Neural crest cell (in vitro differentiated cells): ENCODE data around the gene APBA2. TPM values are rescaled to one million over a fixed set of nuclear protein-coding genes. Genes with fewer than 3 reads are reported as not detected.

Source experiments
- DNase-seq: peaks from one replicate; pipeline ENCODE4 v3.0.0; 2021; ENCODE audit warnings: low read depth, mixed read lengths, low spot score
- H3K27ac Mint-ChIP-seq: one replicate; pipeline ENCODE4 v1.8.0; 2021; ENCODE audit warnings: mild to moderate bottlenecking, mixed read lengths; ENCODE audit not compliant: unreplicated experiment
- H3K27me3 Mint-ChIP-seq: 2 replicates; pipeline ENCODE4 v1.8.0; 2021; ENCODE audit warnings: low read depth, mild to moderate bottlenecking, mixed read lengths
- H3K36me3 Mint-ChIP-seq: 2 replicates; pipeline ENCODE4 v1.8.0; 2021; ENCODE audit warnings: low read depth, mild to moderate bottlenecking, mixed read lengths
- H3K4me1 Mint-ChIP-seq: 2 replicates; pipeline ENCODE4 v1.8.0; 2021; ENCODE audit warnings: mixed read lengths
- H3K4me3 Mint-ChIP-seq: one replicate; pipeline ENCODE4 v1.8.0; 2021; ENCODE audit warnings: mild to moderate bottlenecking, mixed read lengths
- H3K9me3 Mint-ChIP-seq: 2 replicates; pipeline ENCODE4 v1.8.0; 2021; ENCODE audit warnings: mixed read lengths
- total RNA-seq: library from RNA; stranded (reverse); gene quantifications from 2 replicates; pipeline ENCODE4 v1.2.1, GENCODE V29; 2021
- TF ChIP-seq, protein P1 (sequence below): fragments of 200-600 bp; sonication (generic); conservative IDR thresholded peaks from 2 replicates; pipeline ENCODE4 v1.5.0; 2021; ENCODE audit warnings: antibody characterized with exemption, mild to moderate bottlenecking

Gene APBA2
- total RNA-seq, 1 donor from 2014 or later: 79.9 TPM

DNA sequence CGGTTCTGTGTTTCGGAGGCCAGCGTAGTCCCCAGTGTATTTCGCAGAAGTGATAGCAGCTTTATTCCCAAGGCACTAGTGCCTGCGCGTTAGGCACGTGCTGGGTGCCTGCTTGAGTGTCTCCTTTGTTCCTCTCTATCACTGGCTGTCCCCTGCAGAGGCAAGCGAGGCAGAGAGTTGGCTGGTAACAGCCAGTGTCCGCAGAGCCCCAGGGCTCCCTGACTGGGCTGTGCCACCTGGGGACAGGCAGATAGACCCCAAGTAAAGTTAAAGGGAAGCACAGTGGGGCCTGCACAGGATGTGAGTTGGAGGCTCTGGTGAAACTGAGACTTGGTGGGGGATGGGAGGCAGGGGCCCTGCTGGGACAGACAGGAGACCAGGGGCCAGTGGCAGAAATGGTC is 50.7 kb downstream of the APBA2 start:
- no peak for DNase-seq
- Mint-ChIP-seq H3K4me3 (no peak overlapping the region), H3K27me3 (no peaks in the 10 kb centered on the region), H3K9me3 (peaks cover 3% of the 10 kb centered on the region), H3K4me1 (peaks cover 44% of the 10 kb centered on the region), H3K27ac (peak overlapping the region; percentile 57), H3K36me3 (peaks cover 20% of the 10 kb centered on the region)
- TF ChIP-seq, protein P1, sequence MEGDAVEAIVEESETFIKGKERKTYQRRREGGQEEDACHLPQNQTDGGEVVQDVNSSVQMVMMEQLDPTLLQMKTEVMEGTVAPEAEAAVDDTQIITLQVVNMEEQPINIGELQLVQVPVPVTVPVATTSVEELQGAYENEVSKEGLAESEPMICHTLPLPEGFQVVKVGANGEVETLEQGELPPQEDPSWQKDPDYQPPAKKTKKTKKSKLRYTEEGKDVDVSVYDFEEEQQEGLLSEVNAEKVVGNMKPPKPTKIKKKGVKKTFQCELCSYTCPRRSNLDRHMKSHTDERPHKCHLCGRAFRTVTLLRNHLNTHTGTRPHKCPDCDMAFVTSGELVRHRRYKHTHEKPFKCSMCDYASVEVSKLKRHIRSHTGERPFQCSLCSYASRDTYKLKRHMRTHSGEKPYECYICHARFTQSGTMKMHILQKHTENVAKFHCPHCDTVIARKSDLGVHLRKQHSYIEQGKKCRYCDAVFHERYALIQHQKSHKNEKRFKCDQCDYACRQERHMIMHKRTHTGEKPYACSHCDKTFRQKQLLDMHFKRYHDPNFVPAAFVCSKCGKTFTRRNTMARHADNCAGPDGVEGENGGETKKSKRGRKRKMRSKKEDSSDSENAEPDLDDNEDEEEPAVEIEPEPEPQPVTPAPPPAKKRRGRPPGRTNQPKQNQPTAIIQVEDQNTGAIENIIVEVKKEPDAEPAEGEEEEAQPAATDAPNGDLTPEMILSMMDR: no peak

DNA sequence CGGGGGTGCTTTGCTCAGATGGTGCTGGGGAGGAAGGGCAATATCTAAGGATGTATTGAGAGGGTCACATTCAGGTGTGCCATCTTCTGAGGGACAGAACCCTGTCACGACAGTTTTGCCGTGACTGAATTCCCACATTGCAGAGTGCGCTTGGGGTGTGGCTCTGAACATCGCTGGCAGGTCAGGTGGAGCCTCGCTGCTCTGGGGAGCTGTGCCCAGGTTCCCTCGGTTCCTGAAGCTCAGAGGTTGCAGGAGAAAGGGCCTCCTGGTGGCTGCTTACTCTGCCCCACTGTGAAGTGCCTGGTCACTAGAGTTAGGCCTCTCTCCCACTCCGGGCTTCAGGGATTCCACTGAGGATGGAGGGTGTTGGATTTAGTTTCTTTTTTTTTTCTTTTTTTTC is 51.5 kb downstream of the APBA2 start:
- Mint-ChIP-seq H3K4me1 (peaks cover 44% of the 10 kb centered on the region), H3K9me3 (peaks cover 3% of the 10 kb centered on the region), H3K27ac (peak overlapping the region; percentile 27), H3K36me3 (peaks cover 22% of the 10 kb centered on the region), H3K27me3 (no peaks in the 10 kb centered on the region), H3K4me3 (no peak overlapping the region)
- TF ChIP-seq, protein P1: no peak
- DNase-seq: no peak

DNA sequence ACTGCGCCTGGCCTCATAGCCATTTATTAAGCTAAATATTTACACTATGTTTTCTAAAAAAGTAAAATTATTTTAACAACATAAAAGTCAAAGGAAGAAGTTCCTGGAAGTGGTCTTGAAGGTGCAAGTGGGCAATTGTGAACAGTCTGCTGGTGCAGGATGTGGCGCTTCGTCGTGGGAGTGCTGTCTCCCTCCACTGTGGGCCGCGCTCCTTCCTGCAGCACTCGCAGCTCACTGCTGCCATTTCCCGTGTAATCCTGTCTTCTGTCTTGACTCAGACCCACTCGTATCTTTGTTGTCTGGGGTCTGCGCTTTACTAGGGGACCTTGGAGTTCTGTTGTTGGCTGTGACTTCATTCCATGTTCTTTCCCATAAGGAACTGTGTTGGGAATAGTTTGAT is 56.3 kb downstream of the APBA2 start:
- peak overlapping the region; percentile 73 for H3K27ac Mint-ChIP-seq
- no peaks in the 10 kb centered on the region for H3K27me3 Mint-ChIP-seq
- TF ChIP-seq, protein P1: no peak
- H3K9me3 Mint-ChIP-seq: peaks cover 4% of the 10 kb centered on the region
- H3K4me1 Mint-ChIP-seq: peaks cover 8% of the 10 kb centered on the region
- no peak for DNase-seq
- H3K36me3 Mint-ChIP-seq: peaks cover 30% of the 10 kb centered on the region
- no peak overlapping the region for H3K4me3 Mint-ChIP-seq

DNA sequence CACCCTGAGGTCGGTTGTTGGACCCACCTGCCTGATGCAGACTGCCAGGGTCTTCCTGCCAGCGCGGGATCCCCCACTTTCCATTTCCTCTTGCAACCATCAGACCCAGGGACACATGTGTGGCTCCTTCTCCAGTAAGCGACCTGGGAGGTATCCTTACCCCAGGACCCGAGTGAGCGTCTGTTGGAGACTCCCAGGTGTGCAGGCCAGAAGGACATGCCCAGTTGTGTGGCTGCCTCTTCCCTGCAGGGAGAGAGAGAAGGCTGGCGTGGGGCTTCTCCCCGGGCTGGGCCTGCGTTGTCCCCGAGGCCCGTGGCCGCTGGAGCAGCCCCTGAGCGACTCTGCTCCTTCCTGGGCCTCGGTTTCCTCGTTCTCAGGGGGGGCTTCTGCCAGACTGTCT is 56.8 kb downstream of the APBA2 start:
- peaks cover 30% of the 10 kb centered on the region for H3K36me3 Mint-ChIP-seq
- peaks cover 4% of the 10 kb centered on the region for H3K9me3 Mint-ChIP-seq
- no peak for DNase-seq
- no peak overlapping the region for H3K4me3 Mint-ChIP-seq
- TF ChIP-seq, protein P1: no peak
- H3K27me3 Mint-ChIP-seq: no peaks in the 10 kb centered on the region
- H3K4me1 Mint-ChIP-seq: peaks cover 6% of the 10 kb centered on the region
- no peak overlapping the region for H3K27ac Mint-ChIP-seq

DNA sequence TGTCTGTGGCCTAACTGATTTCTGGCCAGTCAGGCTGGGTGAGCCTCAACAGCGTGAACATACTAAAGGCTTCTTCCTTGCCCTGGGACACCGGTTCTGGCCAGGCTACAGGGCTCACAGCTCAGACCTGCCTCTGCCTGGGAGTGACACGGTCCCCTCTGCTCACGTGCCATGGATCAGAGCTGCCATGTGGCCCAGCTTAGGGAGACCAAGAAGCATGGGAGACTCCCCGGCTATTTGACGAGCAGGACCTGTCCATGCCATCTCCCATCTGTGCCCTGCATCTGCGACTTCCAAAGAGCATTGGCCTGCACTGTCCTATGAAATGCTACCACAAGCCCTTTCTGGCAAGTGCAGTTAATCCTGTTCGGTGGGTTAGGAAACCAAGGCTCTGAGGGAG is 57.4 kb downstream of the APBA2 start:
- Mint-ChIP-seq H3K9me3 (peaks cover 4% of the 10 kb centered on the region), H3K27me3 (no peaks in the 10 kb centered on the region), H3K27ac (no peak overlapping the region), H3K36me3 (peaks cover 30% of the 10 kb centered on the region), H3K4me3 (no peak overlapping the region), H3K4me1 (peaks cover 6% of the 10 kb centered on the region)
- no peak for DNase-seq
- TF ChIP-seq, protein P1: no peak
